DMS 273 (cell line): ENCODE results near the gene RTP3.
"Not testable (repeated sequence)": the region's sequence is repeated elsewhere in the genome, so short reads cannot be mapped to it uniquely, and the experiment has no call there.

ENCODE experiments used
- DNase-seq: peaks from one replicate; lab custom pipeline; 2025; ENCODE audit not compliant: unreplicated experiment; lab: John Stamatoyannopoulos, UW

The RTP3 gene

GRCh38 chr3:46490338-46491084 lies 7.3 kb upstream of the RTP3 start:
- no peak for DNase-seq

GRCh38 chr3:46491089-46492070 lies 6.4 kb upstream of the RTP3 start:
- no peak for DNase-seq

GRCh38 chr3:46492890-46493547 lies 4.8 kb upstream of the RTP3 start:
- no peak for DNase-seq

- not testable (repeated sequence) for DNase-seq
Measured at GRCh38 chr3:46494491-46494890, 3.3 kb upstream of the RTP3 start.

- DNase-seq, result no peak
Measured at GRCh38 chr3:46495901-46496456, 1.8 kb upstream of the RTP3 start.

GRCh38 chr3:46496746-46497555 lies 825 bp upstream of the RTP3 start:
- DNase-seq, result peak; percentile 13

- no peak for DNase-seq
Measured at GRCh38 chr3:46498916-46499519, 1.2 kb downstream of the RTP3 start.

- no peak for DNase-seq
Measured at GRCh38 chr3:46500656-46501635, 3.2 kb downstream of the RTP3 start.

GRCh38 chr3:46501702-46502101 lies 3.9 kb downstream of the RTP3 start:
- no peak for DNase-seq

GRCh38 chr3:46503200-46503874 lies 5.6 kb downstream of the RTP3 start:
- DNase-seq, result no peak

- no peak for DNase-seq
Measured at GRCh38 chr3:46504789-46505188, 7.0 kb downstream of the RTP3 start.

GRCh38 chr3:46505953-46506352 lies 8.2 kb downstream of the RTP3 start:
- DNase-seq, result no peak

- DNase-seq, result no peak
Measured at GRCh38 chr3:46506526-46506925, 8.8 kb downstream of the RTP3 start.

GRCh38 chr3:46508850-46509591 lies 11.2 kb downstream of the RTP3 start:
- DNase-seq, result no peak

GRCh38 chr3:46509661-46510187 lies 11.9 kb downstream of the RTP3 start:
- no peak for DNase-seq

- DNase-seq, result peak; percentile 0
Measured at GRCh38 chr3:46512191-46512749, 14.5 kb downstream of the RTP3 start.

GRCh38 chr3:46516521-46516920 lies 18.7 kb downstream of the RTP3 start:
- DNase-seq, result no peak
